Measurements from ENCODE around the gene OR56B1.

Gene OR56B1

GRCh38 chr11:5737670-5738392 is 1.6 kb downstream of the OR56B1 start:
- no peak for DNase-seq

- no peak for DNase-seq
Observed at GRCh38 chr11:5738431-5738830, 2.2 kb downstream of the OR56B1 start.

GRCh38 chr11:5746614-5747013 is 10.4 kb downstream of the OR56B1 start:
- no peak for DNase-seq

GRCh38 chr11:5749836-5750235 is 13.6 kb downstream of the OR56B1 start:
- no peak for DNase-seq

GRCh38 chr11:5753943-5754342 is 17.7 kb downstream of the OR56B1 start, which contains the start of gene OR52N4:
Gene OR52N4, plus strand, starts transcription at chr11:5754243. Its CDS starts 498 bp downstream, at chr11:5754741.
- DNase-seq, result no peak

GRCh38 chr11:5767056-5767455 is 30.8 kb downstream of the OR56B1 start:
- no peak for DNase-seq

- DNase-seq, result no peak
Observed at GRCh38 chr11:5783255-5783654, 47.0 kb downstream of the OR56B1 start, which contains the start of gene OR52N5. Gene OR52N5, minus strand, starts transcription at chr11:5783355. Its CDS starts 4,721 bp downstream, at chr11:5778634.

All from NCI-H82 (cell line).